HG03064 (cell line): ENCODE measurements around the gene LASP1NB.
"Not testable (repeated sequence)": the region's sequence is repeated elsewhere in the genome, so short reads cannot be mapped to it uniquely, and the experiment has no call there.

Experiments
- ATAC-seq: cut with Tn5 transposase; IDR thresholded peaks from one replicate; pipeline ENCODE4 v1.9.1; 2021; ENCODE audit warnings: low read depth; ENCODE audit not compliant: unreplicated experiment

Gene LASP1NB

GRCh38 chr17:38916771-38917170 is 8.6 kb upstream of the LASP1NB start:
- ATAC-seq, result no peak

GRCh38 chr17:38917259-38917658 is 8.2 kb upstream of the LASP1NB start:
- no peak for ATAC-seq

- no peak for ATAC-seq
Observed at GRCh38 chr17:38918129-38918913, 7.1 kb upstream of the LASP1NB start.

- ATAC-seq, result no peak
Observed at GRCh38 chr17:38918916-38919315, 6.5 kb upstream of the LASP1NB start.

GRCh38 chr17:38919316-38920078 is 5.9 kb upstream of the LASP1NB start:
- no peak for ATAC-seq

GRCh38 chr17:38920374-38921291 is 4.8 kb upstream of the LASP1NB start:
- no peak for ATAC-seq

GRCh38 chr17:38921756-38922411 is 3.5 kb upstream of the LASP1NB start:
- ATAC-seq, result no peak

- no peak for ATAC-seq
Observed at GRCh38 chr17:38922538-38923297, 2.7 kb upstream of the LASP1NB start.

GRCh38 chr17:38926293-38927070 is 1.1 kb downstream of the LASP1NB start:
- ATAC-seq, result no peak

GRCh38 chr17:38930782-38931181 is 5.4 kb downstream of the LASP1NB start:
- ATAC-seq, result not testable (repeated sequence)

- not testable (repeated sequence) for ATAC-seq
Observed at GRCh38 chr17:38933962-38934361, 8.5 kb downstream of the LASP1NB start.

- no peak for ATAC-seq
Observed at GRCh38 chr17:38939987-38940386, 14.6 kb downstream of the LASP1NB start.

GRCh38 chr17:38940404-38940803 is 15.0 kb downstream of the LASP1NB start:
- no peak for ATAC-seq

- no peak for ATAC-seq
Observed at GRCh38 chr17:38942696-38943334, 17.4 kb downstream of the LASP1NB start.

- no peak for ATAC-seq
Observed at GRCh38 chr17:38943607-38944006, 18.2 kb downstream of the LASP1NB start.

GRCh38 chr17:38947189-38947588 is 21.8 kb downstream of the LASP1NB start:
- ATAC-seq, result no peak

GRCh38 chr17:38953800-38954199 is 28.4 kb downstream of the LASP1NB start:
- ATAC-seq, result not testable (repeated sequence)

GRCh38 chr17:38958326-38958725 is 32.9 kb downstream of the LASP1NB start:
- no peak for ATAC-seq
